NB4 (cell line): Measurements from ENCODE around the gene ANKRD39.

ENCODE experiments used
- DNase-seq: peaks from one replicate; pipeline ENCODE4 v3.0.0; 2010; ENCODE audit warnings: low read depth
- H3K4me3 ChIP-seq: one replicate; pipeline ENCODE4 v1.5.1; 2011; ENCODE audit warnings: mild to moderate bottlenecking, low read depth, low read length, moderate library complexity
- MYC ChIP-seq: IDR thresholded peaks from 2 replicates; pipeline ENCODE4 v1.6.1; 2011; ENCODE audit warnings: low read depth, low read length
- POLR2A ChIP-seq: IDR thresholded peaks from 2 replicates; pipeline ENCODE4 v1.6.1; 2011; ENCODE audit warnings: mild to moderate bottlenecking; ENCODE audit not compliant: insufficient read length; ENCODE audit errors: extremely low read depth
- TF ChIP-seq, protein P1 (sequence below): IDR thresholded peaks from one replicate; pipeline ENCODE4 v1.5.1; 2012; ENCODE audit warnings: low read depth, low read length
- TF ChIP-seq, protein P2 (sequence below): IDR thresholded peaks from 2 replicates; pipeline ENCODE4 v1.6.1; 2011; ENCODE audit warnings: low read depth, low read length

Gene ANKRD39

GRCh38 chr2:96884299-96885094 is 26.7 kb upstream of the ANKRD39 start:
- no peak overlapping the region for H3K4me3 ChIP-seq
- DNase-seq = no peak
- TF ChIP-seq POLR2A (no peak), MYC (no peak)
- TF ChIP-seq, protein P1, sequence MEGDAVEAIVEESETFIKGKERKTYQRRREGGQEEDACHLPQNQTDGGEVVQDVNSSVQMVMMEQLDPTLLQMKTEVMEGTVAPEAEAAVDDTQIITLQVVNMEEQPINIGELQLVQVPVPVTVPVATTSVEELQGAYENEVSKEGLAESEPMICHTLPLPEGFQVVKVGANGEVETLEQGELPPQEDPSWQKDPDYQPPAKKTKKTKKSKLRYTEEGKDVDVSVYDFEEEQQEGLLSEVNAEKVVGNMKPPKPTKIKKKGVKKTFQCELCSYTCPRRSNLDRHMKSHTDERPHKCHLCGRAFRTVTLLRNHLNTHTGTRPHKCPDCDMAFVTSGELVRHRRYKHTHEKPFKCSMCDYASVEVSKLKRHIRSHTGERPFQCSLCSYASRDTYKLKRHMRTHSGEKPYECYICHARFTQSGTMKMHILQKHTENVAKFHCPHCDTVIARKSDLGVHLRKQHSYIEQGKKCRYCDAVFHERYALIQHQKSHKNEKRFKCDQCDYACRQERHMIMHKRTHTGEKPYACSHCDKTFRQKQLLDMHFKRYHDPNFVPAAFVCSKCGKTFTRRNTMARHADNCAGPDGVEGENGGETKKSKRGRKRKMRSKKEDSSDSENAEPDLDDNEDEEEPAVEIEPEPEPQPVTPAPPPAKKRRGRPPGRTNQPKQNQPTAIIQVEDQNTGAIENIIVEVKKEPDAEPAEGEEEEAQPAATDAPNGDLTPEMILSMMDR = no peak
- TF ChIP-seq, protein P2, sequence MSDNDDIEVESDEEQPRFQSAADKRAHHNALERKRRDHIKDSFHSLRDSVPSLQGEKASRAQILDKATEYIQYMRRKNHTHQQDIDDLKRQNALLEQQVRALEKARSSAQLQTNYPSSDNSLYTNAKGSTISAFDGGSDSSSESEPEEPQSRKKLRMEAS = no peak

GRCh38 chr2:96883306-96883705 is 25.5 kb upstream of the ANKRD39 start:
- DNase-seq = no peak
- TF ChIP-seq MYC (no peak), POLR2A (no peak)
- TF ChIP-seq, protein P1 = no peak
- TF ChIP-seq, protein P2 = no peak
- no peak overlapping the region for H3K4me3 ChIP-seq

DNA sequence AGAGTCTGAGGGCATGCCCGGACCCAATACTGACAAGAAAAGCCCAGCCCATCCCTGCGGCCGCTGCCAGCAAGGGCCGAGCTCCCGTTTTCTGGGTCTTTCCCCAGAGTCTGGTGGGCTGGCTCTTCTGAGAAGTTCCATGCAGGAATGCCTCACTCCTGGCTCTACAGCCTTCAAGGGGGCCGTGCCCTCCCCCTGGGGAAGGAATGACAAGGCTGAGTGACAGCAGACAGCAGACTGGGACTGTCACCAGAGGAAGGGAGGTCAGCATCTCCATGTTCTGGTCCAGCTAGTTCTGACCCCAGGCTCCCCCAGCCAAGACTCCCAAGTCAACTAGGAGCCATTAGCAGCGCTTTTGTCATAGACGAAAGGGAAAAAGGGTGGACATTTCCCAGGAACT is 25.1 kb upstream of the ANKRD39 start:
- no peak overlapping the region for H3K4me3 ChIP-seq
- no peak for TF ChIP-seq MYC
- TF ChIP-seq POLR2A = no peak
- TF ChIP-seq, protein P2 = no peak
- TF ChIP-seq, protein P1 = no peak
- no peak for DNase-seq

DNA sequence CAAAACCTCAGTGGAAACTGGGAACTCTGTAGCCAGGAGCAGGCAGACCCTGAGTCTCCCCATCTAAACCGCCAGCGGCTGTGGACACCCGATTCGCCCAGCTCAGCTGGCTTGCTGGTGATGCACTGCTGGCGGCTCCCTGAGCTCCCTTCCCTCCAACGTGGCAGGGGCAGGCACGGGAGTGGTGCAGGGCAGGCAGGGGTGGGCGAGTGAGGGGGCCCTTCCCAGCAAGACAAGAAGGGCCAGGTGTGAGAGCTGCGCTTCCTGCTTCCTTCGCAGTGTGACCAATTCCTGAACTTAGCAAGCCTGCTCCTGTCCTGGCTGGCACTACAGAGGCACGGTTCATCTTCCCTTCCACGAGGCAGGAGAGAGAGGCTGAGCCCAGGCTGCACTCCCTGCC is 24.4 kb upstream of the ANKRD39 start:
- TF ChIP-seq POLR2A (no peak), MYC (no peak)
- TF ChIP-seq, protein P2 = no peak
- TF ChIP-seq, protein P1 = no peak
- H3K4me3 ChIP-seq = no peak overlapping the region
- DNase-seq = no peak

- H3K4me3 ChIP-seq = no peak overlapping the region
- TF ChIP-seq, protein P2 = no peak
- TF ChIP-seq, protein P1 = no peak
- TF ChIP-seq MYC (no peak), POLR2A (no peak)
- peak; percentile 63 for DNase-seq
These were observed 23.8 kb upstream of the ANKRD39 start for GRCh38 chr2:96881349-96882195.
